Caki2 (cell line): ENCODE results near the gene ATP6V1G1. TPM values are rescaled to one million over a fixed set of nuclear protein-coding genes. Genes with fewer than 3 reads are reported as not detected.

ENCODE experiments used
- DNase-seq: peaks from one replicate; pipeline ENCODE4 v3.0.0-alpha.2; 2015; ENCODE audit warnings: low read depth
- in situ Hi-C: cut with HindIII; loops from 2 replicates; pipeline ENCODE4 v1.10.0; 2016; ENCODE audit warnings: low sequenced_read_pairs, low pct_unique_long_range_greater_than_20kb, mixed read lengths
- total RNA-seq: library from RNA; depleted of rRNA; stranded (reverse); fragments of >200 nt; shearing (Covaris generic); gene quantifications from 2 replicates; pipeline ENCODE4 v1.2.3, GENCODE V29; 2014; ENCODE audit warnings: low replicate concordance; rRNA removed

The ATP6V1G1 gene
- 127 and 149 TPM in 2 replicates for total RNA-seq

GRCh38 chr9:114587345-114588202 is at the start of gene ATP6V1G1:
ATP6V1G1 (plus strand) TSS chr9:114587769; CDS start chr9:114587839, 70 bp downstream.
- in situ Hi-C loops: no loop called here
- DNase-seq: peak; percentile 98

- peak; percentile 30 for DNase-seq
- in situ Hi-C loops: no loop called here
These were observed 49.3 kb upstream of the ATP6V1G1 start for GRCh38 chr9:114538241-114538640.

DNA sequence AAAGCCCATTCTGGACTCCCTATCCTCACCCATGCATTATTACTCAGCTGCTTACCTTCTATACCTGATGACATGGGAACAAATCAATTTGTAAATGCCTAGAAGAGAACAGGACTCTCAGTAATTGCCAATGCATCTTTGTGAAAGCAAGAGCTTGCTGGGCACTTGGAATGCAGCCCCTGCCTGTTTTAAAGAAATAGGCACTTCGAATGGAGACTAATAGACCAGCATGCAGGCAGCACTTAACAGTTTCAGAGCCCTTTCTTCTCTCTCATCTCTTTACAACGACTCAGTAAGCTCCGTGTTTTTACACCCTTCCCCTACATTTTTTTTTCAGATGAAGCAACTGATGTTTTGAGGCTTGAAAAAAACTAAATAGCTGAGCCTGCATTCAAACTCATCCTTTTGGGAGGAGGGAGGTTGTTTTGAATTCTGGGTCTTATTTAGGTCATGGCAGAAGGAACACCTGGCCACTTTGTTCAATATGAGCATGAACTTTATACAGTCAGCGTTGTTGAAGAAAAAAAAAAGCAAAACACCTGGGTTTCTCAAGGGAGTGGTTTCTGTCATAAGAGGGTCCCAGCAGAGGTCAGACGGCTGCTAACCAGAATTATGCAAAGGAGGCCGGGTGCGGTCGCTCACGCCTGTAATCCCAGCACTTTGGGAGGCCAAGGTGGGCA is 47.7 kb upstream of the ATP6V1G1 start:
- in situ Hi-C loops: no loop called here
- DNase-seq: no peak

- in situ Hi-C loops: no loop called here
- no peak for DNase-seq
These were observed 42.5 kb upstream of the ATP6V1G1 start for GRCh38 chr9:114545055-114545454.

DNA sequence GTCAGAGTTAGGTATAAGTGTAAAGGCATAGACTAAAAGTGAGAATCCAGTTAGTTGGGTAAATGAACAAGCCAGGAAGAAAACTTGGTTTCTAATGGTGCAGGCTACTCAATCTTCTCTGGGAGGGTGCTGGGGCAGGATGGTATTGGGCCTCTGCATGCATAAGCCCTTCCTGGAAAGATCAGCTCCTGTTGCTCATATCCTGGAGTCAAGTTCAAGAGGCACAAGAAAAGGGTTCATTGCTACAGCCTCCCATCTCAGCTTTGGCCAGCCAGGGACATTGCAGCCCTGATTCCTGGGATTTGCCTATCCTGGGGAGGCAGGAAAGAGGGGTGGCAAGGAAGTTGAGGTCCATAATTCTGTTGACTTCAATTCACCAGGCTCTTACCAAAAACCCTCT is 40.7 kb upstream of the ATP6V1G1 start:
- in situ Hi-C loops: no loop called here
- DNase-seq: no peak

- no peak for DNase-seq
- in situ Hi-C loops: no loop called here
These were observed 37.8 kb upstream of the ATP6V1G1 start for GRCh38 chr9:114549697-114550330.

DNA sequence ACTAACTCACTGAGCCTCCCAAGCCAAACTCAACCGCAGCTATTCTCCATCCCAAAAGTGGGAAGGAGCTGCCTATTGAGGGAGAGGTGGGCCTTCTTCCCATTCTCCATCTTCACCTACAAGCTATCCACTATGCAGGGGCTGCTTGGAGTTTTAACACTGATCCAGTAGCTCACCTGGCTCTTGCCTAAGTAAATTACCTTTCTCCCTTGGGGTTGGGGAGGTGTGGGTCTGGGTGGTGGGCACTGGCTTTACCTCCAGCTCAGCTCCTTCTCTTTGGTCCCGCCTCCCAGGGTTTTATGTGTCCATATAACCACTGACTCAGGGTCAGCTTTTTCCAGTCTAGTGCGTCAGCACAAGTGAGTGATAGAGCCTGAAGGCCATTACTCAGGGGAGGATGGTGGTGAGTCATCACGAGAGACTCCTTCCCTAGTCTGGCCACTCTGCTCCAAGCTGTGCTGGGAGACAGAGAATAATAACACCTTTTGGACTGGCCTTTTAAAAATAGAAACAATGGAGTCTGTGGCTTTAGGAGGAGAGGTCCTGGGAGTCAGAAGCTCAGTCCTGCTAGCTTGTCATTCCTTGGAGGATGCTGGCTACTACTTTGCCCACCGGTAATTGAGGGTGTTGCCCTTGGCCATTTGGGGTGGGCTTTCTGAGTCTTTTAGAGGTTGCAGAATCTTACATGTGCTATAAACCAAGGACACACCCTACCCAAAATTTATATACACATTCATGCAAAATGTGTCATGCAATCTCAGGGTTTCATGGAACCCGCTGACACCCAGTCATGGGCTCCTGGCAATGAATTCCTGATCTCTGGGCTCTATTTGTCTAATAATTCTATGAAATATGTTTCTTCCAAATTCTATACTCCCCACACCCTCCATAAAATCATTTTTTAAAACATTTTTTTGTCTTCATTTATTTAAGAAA is 35.6 kb upstream of the ATP6V1G1 start:
- in situ Hi-C loops: no loop called here
- DNase-seq: peak; percentile 96

- no peak for DNase-seq
- in situ Hi-C loops: no loop called here
These were observed 34.9 kb upstream of the ATP6V1G1 start for GRCh38 chr9:114552706-114553105.

GRCh38 chr9:114553202-114553601 is 34.4 kb upstream of the ATP6V1G1 start:
- in situ Hi-C loops: no loop called here
- no peak for DNase-seq

- in situ Hi-C loops: no loop called here
- DNase-seq: no peak
These were observed 31.9 kb upstream of the ATP6V1G1 start for GRCh38 chr9:114555696-114556095.

DNA sequence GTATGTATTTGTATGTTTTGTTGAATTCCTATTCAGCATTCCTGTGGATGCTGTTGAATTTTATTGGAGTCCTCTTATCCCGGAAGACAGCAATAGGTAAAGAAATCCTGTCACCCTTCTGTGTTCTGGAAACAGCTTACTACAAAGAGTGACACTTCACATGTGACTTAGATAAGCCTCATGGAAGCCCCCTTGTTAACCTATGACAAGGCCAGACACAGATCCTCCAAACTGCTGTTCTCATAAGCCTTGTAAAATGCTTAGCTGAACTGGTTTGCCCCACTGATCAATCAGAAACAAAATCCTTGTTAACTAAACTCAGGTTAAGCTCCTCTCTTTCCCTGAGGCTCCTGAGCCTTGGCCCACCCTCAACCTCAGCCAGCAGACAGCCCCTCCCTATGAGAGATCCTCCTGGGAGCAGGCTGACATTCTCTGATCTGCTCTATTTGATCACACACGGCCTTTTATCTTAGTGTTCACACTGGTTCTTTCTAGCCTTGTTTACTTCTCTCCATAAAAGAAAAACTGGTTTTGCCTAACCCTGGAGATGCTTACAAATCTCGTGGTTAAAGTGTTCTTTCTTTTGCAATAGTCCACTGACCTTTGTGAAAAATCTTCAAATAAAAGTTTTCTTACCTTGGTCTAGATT is 29.4 kb upstream of the ATP6V1G1 start:
- in situ Hi-C loops: no loop called here
- DNase-seq: no peak

DNA sequence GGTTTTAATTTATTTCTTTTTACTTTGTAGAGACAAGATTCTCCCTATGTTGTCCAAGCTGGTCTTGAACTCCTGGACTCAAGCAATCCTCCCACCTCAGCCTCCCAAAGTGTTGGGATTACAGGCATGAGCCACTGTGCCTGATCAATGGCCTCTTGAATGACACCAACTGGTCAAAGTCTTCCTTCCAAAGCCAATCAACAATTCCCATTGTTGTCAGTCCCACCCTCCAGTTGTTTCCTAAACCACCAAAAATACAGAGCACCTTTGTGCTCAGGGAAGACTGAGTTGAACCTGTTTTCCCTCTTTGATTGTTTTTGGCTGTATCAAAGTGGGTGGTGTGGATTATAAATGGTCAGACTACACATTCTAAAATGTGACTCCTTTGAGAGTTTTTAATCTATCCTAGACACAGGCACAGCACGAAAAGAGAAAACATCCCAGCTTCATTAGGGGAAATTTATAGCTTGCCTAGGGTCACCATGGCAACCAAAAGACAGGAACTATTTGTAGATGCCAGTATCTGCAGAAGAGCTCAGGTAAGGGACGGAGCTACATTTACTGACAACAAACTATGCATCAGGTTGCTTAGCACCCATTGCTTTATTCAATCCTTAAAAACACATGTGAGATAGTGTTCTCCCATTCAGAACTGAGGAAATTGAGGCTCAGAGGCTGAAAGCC is 27.6 kb upstream of the ATP6V1G1 start:
- in situ Hi-C loops: no loop called here

GRCh38 chr9:114560956-114561355 is 26.6 kb upstream of the ATP6V1G1 start:
- DNase-seq: no peak
- in situ Hi-C loops: no loop called here

More for the DNA sequence above, 27.6 kb upstream of the ATP6V1G1 start:
- no peak for DNase-seq

DNA sequence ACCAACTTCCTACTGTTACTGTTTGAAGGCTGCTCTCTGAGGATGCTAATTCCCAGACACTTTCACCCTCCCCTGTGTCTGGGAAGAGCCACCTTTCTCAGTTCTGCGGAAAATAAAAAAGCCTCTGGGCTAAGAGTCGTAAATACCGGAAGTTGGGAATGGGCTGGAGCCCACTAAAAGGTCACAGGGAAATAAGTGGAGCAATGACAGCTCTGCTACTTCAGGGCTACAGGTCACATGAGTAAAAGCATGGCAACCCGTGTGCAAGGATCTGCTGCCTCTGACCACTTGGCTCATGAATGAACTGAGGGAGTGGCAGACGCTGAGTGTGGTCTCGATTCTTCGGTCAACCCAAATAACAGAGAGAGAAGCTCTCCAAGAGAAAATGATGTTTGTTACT is 25.8 kb upstream of the ATP6V1G1 start:
- in situ Hi-C loops: no loop called here
- DNase-seq: no peak

- no peak for DNase-seq
- in situ Hi-C loops: no loop called here
These were observed 22.4 kb upstream of the ATP6V1G1 start for GRCh38 chr9:114565204-114565603.

DNA sequence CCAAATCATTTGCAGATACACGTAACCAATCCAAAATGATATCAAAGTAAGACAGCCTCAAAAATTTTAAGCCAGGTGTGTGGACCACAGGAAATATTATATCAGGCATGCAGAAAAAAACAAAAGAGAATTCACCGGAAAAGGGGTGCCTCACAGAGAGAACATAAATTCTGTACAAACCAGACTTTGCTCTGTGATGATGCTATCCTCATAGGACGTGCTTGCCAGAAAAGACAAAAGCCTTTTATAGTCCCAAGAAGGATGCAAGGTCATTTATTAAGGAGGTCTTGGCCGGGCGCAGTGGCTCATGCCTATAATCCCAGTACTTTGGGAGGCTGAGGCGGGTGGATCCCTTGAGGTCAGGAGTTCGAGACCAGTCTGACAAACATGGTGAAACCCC is 16.8 kb upstream of the ATP6V1G1 start:
- no peak for DNase-seq
- in situ Hi-C loops: no loop called here

DNA sequence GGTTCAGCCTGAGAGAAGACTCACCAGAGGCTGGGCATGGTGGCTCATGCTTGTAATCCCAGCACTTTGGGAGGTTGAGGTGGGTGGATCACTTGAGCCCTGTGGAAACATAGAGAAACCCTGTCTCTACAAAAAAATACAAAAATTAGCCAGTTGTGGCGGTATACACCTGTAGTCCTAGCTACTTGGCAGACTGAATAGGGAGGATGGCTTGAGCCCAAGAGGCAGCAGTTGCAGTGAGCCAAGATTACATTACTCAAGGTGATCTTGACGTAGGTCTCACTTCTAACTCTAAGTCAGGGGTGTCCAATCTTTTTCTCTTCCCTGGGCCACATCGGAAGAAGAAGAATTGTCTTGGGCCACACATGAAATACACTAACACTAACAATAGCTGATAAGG is 16.2 kb upstream of the ATP6V1G1 start:
- no peak for DNase-seq
- in situ Hi-C loops: no loop called here
